Suprapubic skin (tissue), 4 donors: ENCODE data around the gene TBC1D21. TPM values are rescaled to one million over a fixed set of nuclear protein-coding genes. Genes with fewer than 3 reads are reported as not detected.

Experiments
- DNase-seq, 2 donors: peaks; one replicate each; pipeline ENCODE4 v3.0.0-alpha.2; 2019; ENCODE audit warnings: low spot score in 2 of 2
- H3K27ac ChIP-seq: fragments of 200-600 bp; sonication (generic); one replicate; pipeline ENCODE4 v1.5.1; 2019
- H3K27me3 ChIP-seq: fragments of 200-600 bp; sonication (generic); one replicate; pipeline ENCODE4 v1.5.1; 2019
- H3K36me3 ChIP-seq: fragments of 200-600 bp; sonication (generic); one replicate; pipeline ENCODE4 v1.5.1; 2019
- H3K4me1 ChIP-seq: fragments of 200-600 bp; sonication (generic); one replicate; pipeline ENCODE4 v1.5.1; 2019
- H3K4me3 ChIP-seq: fragments of 200-600 bp; sonication (generic); one replicate; pipeline ENCODE4 v1.5.1; 2019; ENCODE audit warnings: mild to moderate bottlenecking
- H3K9me3 ChIP-seq: fragments of 200-600 bp; sonication (generic); one replicate; pipeline ENCODE4 v1.5.1; 2019
- CTCF ChIP-seq, 2 donors: fragments of 200-600 bp in 1 of 2; fragments of 450-650 bp in 1 of 2; sonication (generic) in 1 of 2; IDR thresholded peaks; one replicate each; pipeline ENCODE4 v1.5.1; 2016 to 2019; ENCODE audit warnings: antibody characterized with exemption in 2 of 2, mild to moderate bottlenecking in 1 of 2, moderate library complexity in 1 of 2
- EP300 ChIP-seq: sonication (generic); formaldehyde crosslinking; IDR thresholded peaks from one replicate; pipeline ENCODE4 v1.6.1; 2017; ENCODE audit warnings: antibody characterized with exemption
- POLR2A ChIP-seq, 2 donors: fragments of 450-650 bp; IDR thresholded peaks; one replicate each; pipeline ENCODE4 v1.6.1; 2017; ENCODE audit warnings: antibody characterized with exemption in 2 of 2, mild to moderate bottlenecking in 2 of 2, moderate library complexity in 2 of 2
- POLR2AphosphoS5 ChIP-seq, 3 donors: sonication (generic); formaldehyde crosslinking; IDR thresholded peaks; one replicate each; pipeline ENCODE4 v1.6.1; 2017; ENCODE audit warnings: antibody characterized with exemption in 3 of 3
- WGBS: methylation state at CpG from one replicate; pipeline ENCODE4 v1.1.5; 2018; 5-methylcytosine and 5-hydroxymethylcytosine counted together
- total RNA-seq, 4 donors: library from RNA; depleted of rRNA; stranded (reverse); fragments of >200 nt; gene quantifications; one replicate each; pipeline ENCODE4 v1.1.0, GENCODE V29; 2016

TBC1D21 gene
- total RNA-seq, 4 donors from 2014 or later, result not detected

- peak in 1 of 2 donors; percentile 71 for DNase-seq
- Histone ChIP-seq H3K4me3 (no peak overlapping the region), H3K9me3 (no peaks in the 10 kb centered on the region), H3K27me3 (no peaks in the 10 kb centered on the region), H3K36me3 (no peaks in the 10 kb centered on the region), H3K27ac (no peak overlapping the region), H3K4me1 (peaks cover 17% of the 10 kb centered on the region)
- 23% methylated on average over 3 of the region's 10 CpGs for WGBS
- no peak for TF ChIP-seq EP300
- TF ChIP-seq CTCF (IDR thresholded peaks at IDR 0.05), result no peak
- no peak for TF ChIP-seq POLR2AphosphoS5 (IDR thresholded peaks at IDR 0.05)
- no peak for TF ChIP-seq POLR2A (IDR thresholded peaks at IDR 0.05)
Measured at GRCh38 chr15:73900095-73900712, 26.8 kb downstream of the TBC1D21 start.

GRCh38 chr15:73901126-73901810, 27.9 kb downstream of the TBC1D21 start:
- no peaks in the 10 kb centered on the region for H3K9me3 ChIP-seq
- no peak overlapping the region for H3K4me3 ChIP-seq
- WGBS, result 88% methylated on average over 7 of the region's 7 CpGs
- no peaks in the 10 kb centered on the region for H3K27me3 ChIP-seq
- H3K27ac ChIP-seq, result no peak overlapping the region
- TF ChIP-seq POLR2A (IDR thresholded peaks at IDR 0.05), result no peak
- TF ChIP-seq CTCF (IDR thresholded peaks at IDR 0.05), result no peak
- no peak for TF ChIP-seq EP300
- TF ChIP-seq POLR2AphosphoS5 (IDR thresholded peaks at IDR 0.05), result no peak
- peak in 1 of 2 donors; percentile 0 for DNase-seq
- H3K4me1 ChIP-seq, result peaks cover 17% of the 10 kb centered on the region
- no peaks in the 10 kb centered on the region for H3K36me3 ChIP-seq

GRCh38 chr15:73902121-73903020, 29.0 kb downstream of the TBC1D21 start:
- no peaks in the 10 kb centered on the region for H3K9me3 ChIP-seq
- H3K27ac ChIP-seq, result no peak overlapping the region
- peak in 1 of 2 donors; percentile 46 for DNase-seq
- no peaks in the 10 kb centered on the region for H3K27me3 ChIP-seq
- peaks cover 17% of the 10 kb centered on the region for H3K4me1 ChIP-seq
- 82% methylated on average over 10 of the region's 11 CpGs for WGBS
- no peak for TF ChIP-seq POLR2A (IDR thresholded peaks at IDR 0.05)
- no peak for TF ChIP-seq POLR2AphosphoS5 (IDR thresholded peaks at IDR 0.05)
- no peak for TF ChIP-seq EP300
- TF ChIP-seq CTCF (IDR thresholded peaks at IDR 0.05), result no peak
- H3K36me3 ChIP-seq, result no peaks in the 10 kb centered on the region
- H3K4me3 ChIP-seq, result no peak overlapping the region

- Histone ChIP-seq H3K4me3 (no peak overlapping the region), H3K27me3 (no peaks in the 10 kb centered on the region), H3K27ac (no peak overlapping the region), H3K4me1 (peaks cover 13% of the 10 kb centered on the region), H3K9me3 (no peaks in the 10 kb centered on the region), H3K36me3 (no peaks in the 10 kb centered on the region)
- no peak for TF ChIP-seq EP300
- DNase-seq, result no peak
- WGBS, result 91% methylated on average over 8 of the region's 9 CpGs
Measured at GRCh38 chr15:73904026-73904815, 30.9 kb downstream of the TBC1D21 start.

- TF ChIP-seq CTCF (IDR thresholded peaks at IDR 0.05), result no peak
- no peak for TF ChIP-seq POLR2A (IDR thresholded peaks at IDR 0.05)
- no peak for TF ChIP-seq EP300
- no peak for TF ChIP-seq POLR2AphosphoS5 (IDR thresholded peaks at IDR 0.05)
- peaks cover 2% of the 10 kb centered on the region for H3K4me1 ChIP-seq
- 97% methylated on average over 3 of the region's 3 CpGs for WGBS
- no peak overlapping the region for H3K4me3 ChIP-seq
- no peak overlapping the region for H3K27ac ChIP-seq
- no peaks in the 10 kb centered on the region for H3K9me3 ChIP-seq
- DNase-seq, result no peak
- H3K27me3 ChIP-seq, result no peaks in the 10 kb centered on the region
- H3K36me3 ChIP-seq, result no peaks in the 10 kb centered on the region
Measured at GRCh38 chr15:73905225-73905827, 32.0 kb downstream of the TBC1D21 start.
